GM12878 (cell line): ENCODE results near the gene RPGRIP1. TPM values are rescaled to one million over a fixed set of nuclear protein-coding genes. Genes with fewer than 3 reads are reported as not detected.

Experiments
- polyA plus RNA-seq, 11 experiments: library from polyadenylated mRNA; depleted of rRNA in 4 of 11; unstranded in 6 of 11; stranded (reverse) in 5 of 11; fragments of >200 nt; fragmentation: Nextera tagmentation in 4 of 11; fragmentation: Illumina TruSeq in 1 of 11; extraction: Ambion mirVana in 4 of 11; extraction: Trizol in 1 of 11; gene quantifications; 1 replicate in 1 of 11; 2 replicates in 10 of 11; pipeline versions ENCODE4 v1.2.1 to v1.2.3, GENCODE V29; 2011 to 2016; ENCODE audit warnings: inconsistent platforms in 2 of 11, missing spikeins in 2 of 11, low read depth in 1 of 11
- total RNA-seq, 4 experiments: library from RNA; depleted of rRNA in 3 of 4; stranded (reverse); fragments of >200 nt in 3 of 4; fragmentation: Illumina TruSeq in 1 of 4; extraction: Trizol in 1 of 4; gene quantifications; 2 replicates each; pipeline versions ENCODE4 v1.2.1 to v1.2.3, GENCODE V29; 2013 to 2021
- TF ChIP-seq, protein P1 (sequence below): fragments of 450-650 bp; IDR thresholded peaks from 2 replicates; pipeline ENCODE4 v1.6.1; 2017; ENCODE audit warnings: borderline replicate concordance

The RPGRIP1 gene
- total and polyA plus RNA-seq, 10 of the 15 experiments (the other 5 are each of a cell fraction or from before 2014, with no cell fraction given): 0.07 to 1.1 (median 0.30) TPM; not detected in 1

DNA sequence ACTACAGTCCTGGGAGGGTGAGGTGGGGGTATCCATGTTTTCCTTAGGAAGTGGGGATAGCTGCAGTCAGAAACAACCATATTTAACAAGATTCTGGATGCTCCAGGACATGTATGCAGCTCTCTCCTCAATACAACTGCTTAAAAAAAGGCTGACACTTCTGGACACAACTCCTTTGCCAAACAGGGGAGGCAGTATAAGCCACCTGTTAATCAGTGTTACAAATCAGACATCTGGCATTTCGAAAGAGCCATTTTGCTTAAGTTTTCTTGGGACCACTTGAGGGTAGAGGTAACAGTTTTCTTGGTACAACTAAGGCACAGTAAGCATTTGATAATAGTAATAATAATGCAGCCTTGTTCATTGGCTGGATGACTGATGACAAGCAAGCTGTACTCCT, 47.1 kb downstream of the RPGRIP1 start (continued):
- TF ChIP-seq, protein P1, sequence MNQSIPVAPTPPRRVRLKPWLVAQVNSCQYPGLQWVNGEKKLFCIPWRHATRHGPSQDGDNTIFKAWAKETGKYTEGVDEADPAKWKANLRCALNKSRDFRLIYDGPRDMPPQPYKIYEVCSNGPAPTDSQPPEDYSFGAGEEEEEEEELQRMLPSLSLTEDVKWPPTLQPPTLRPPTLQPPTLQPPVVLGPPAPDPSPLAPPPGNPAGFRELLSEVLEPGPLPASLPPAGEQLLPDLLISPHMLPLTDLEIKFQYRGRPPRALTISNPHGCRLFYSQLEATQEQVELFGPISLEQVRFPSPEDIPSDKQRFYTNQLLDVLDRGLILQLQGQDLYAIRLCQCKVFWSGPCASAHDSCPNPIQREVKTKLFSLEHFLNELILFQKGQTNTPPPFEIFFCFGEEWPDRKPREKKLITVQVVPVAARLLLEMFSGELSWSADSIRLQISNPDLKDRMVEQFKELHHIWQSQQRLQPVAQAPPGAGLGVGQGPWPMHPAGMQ: no peak

Other genes starting within 250 kb of the RPGRIP1 start
Only the 7 nearest of the 15 such genes appear.
- gene ZNF219, start 181.4 kb upstream of the RPGRIP1 start, total RNA-seq (2014; rRNA removed): 2.6 and 3.3 TPM in 2 replicates
- gene ZNF219, start 181.4 kb upstream of the RPGRIP1 start, total RNA-seq (2014; rRNA removed; fragmentation: Illumina TruSeq; extraction: Trizol): 1.4 and 1.5 TPM in 2 replicates
- 4.2 and 6.4 TPM in 2 replicates for gene ZNF219, start 181.4 kb upstream of the RPGRIP1 start, total RNA-seq (2021)
- gene ZNF219, start 181.4 kb upstream of the RPGRIP1 start, polyA plus RNA-seq (2011; rRNA removed): 1.6 and 2.2 TPM in 2 replicates
- 1.4 TPM in 1 of 2 replicates, not detected in the other for gene ZNF219, start 181.4 kb upstream of the RPGRIP1 start, polyA plus RNA-seq (2014; fragmentation: Illumina TruSeq; extraction: Trizol)
- gene ZNF219, start 181.4 kb upstream of the RPGRIP1 start, polyA plus RNA-seq (2014; fragmentation: Nextera tagmentation; extraction: Ambion mirVana): under 1 TPM; 0.16 to 0.27 TPM
- 3.4 and 4.3 TPM in 2 replicates for gene ZNF219, start 181.4 kb upstream of the RPGRIP1 start, polyA plus RNA-seq (2014; rRNA removed)
- gene ZNF219, start 181.4 kb upstream of the RPGRIP1 start, polyA plus RNA-seq (2016; fragmentation: Nextera tagmentation; extraction: Ambion mirVana): 1 to 10 TPM; 1.6 to 2.9 TPM
- gene TMEM253, start 179.0 kb upstream of the RPGRIP1 start, total RNA-seq (2014; rRNA removed): not detected in 2 replicates
- gene TMEM253, start 179.0 kb upstream of the RPGRIP1 start, total RNA-seq (2014; rRNA removed; fragmentation: Illumina TruSeq; extraction: Trizol): not detected in 2 replicates
- not detected in 2 replicates for gene TMEM253, start 179.0 kb upstream of the RPGRIP1 start, total RNA-seq (2021)
- gene TMEM253, start 179.0 kb upstream of the RPGRIP1 start, polyA plus RNA-seq (2011; rRNA removed): 0.09 and 0.11 TPM in 2 replicates
- gene TMEM253, start 179.0 kb upstream of the RPGRIP1 start, polyA plus RNA-seq (2014; fragmentation: Illumina TruSeq; extraction: Trizol): not detected in 2 replicates
- gene TMEM253, start 179.0 kb upstream of the RPGRIP1 start, polyA plus RNA-seq (2014; fragmentation: Nextera tagmentation; extraction: Ambion mirVana): under 1 TPM in 1 of 2 experiments, not detected in 1; 0.48 TPM
- gene TMEM253, start 179.0 kb upstream of the RPGRIP1 start, polyA plus RNA-seq (2014; rRNA removed): not detected in 2 replicates
- not detected for gene TMEM253, start 179.0 kb upstream of the RPGRIP1 start, polyA plus RNA-seq (2016; fragmentation: Nextera tagmentation; extraction: Ambion mirVana)
- gene OR5AU1, start 124.0 kb upstream of the RPGRIP1 start, total RNA-seq (2014; rRNA removed): not detected in 2 replicates
- not detected in 2 replicates for gene OR5AU1, start 124.0 kb upstream of the RPGRIP1 start, total RNA-seq (2014; rRNA removed; fragmentation: Illumina TruSeq; extraction: Trizol)
- not detected in 2 replicates for gene OR5AU1, start 124.0 kb upstream of the RPGRIP1 start, total RNA-seq (2021)
- gene OR5AU1, start 124.0 kb upstream of the RPGRIP1 start, polyA plus RNA-seq (2011; rRNA removed): not detected in 2 replicates
- gene OR5AU1, start 124.0 kb upstream of the RPGRIP1 start, polyA plus RNA-seq (2014; fragmentation: Illumina TruSeq; extraction: Trizol): not detected in 2 replicates
- not detected for gene OR5AU1, start 124.0 kb upstream of the RPGRIP1 start, polyA plus RNA-seq (2014; fragmentation: Nextera tagmentation; extraction: Ambion mirVana)
- gene OR5AU1, start 124.0 kb upstream of the RPGRIP1 start, polyA plus RNA-seq (2014; rRNA removed): not detected in 2 replicates
- gene OR5AU1, start 124.0 kb upstream of the RPGRIP1 start, polyA plus RNA-seq (2016; fragmentation: Nextera tagmentation; extraction: Ambion mirVana): not detected
- gene HNRNPC, start 10.6 kb upstream of the RPGRIP1 start, total RNA-seq (2014; rRNA removed): 911 and 918 TPM in 2 replicates
- gene HNRNPC, start 10.6 kb upstream of the RPGRIP1 start, total RNA-seq (2014; rRNA removed; fragmentation: Illumina TruSeq; extraction: Trizol): 1,200 and 1,219 TPM in 2 replicates
- gene HNRNPC, start 10.6 kb upstream of the RPGRIP1 start, total RNA-seq (2021): 766 and 773 TPM in 2 replicates
- 1,305 and 1,562 TPM in 2 replicates for gene HNRNPC, start 10.6 kb upstream of the RPGRIP1 start, polyA plus RNA-seq (2011; rRNA removed)
- gene HNRNPC, start 10.6 kb upstream of the RPGRIP1 start, polyA plus RNA-seq (2014; fragmentation: Illumina TruSeq; extraction: Trizol): 1,492 and 1,839 TPM in 2 replicates
- gene HNRNPC, start 10.6 kb upstream of the RPGRIP1 start, polyA plus RNA-seq (2014; fragmentation: Nextera tagmentation; extraction: Ambion mirVana): 1,000 to 10,000 TPM in 1 of 2 experiments, 100 to 1,000 TPM in 1; 679 to 1,422 TPM
- 866 and 889 TPM in 2 replicates for gene HNRNPC, start 10.6 kb upstream of the RPGRIP1 start, polyA plus RNA-seq (2014; rRNA removed)
- gene HNRNPC, start 10.6 kb upstream of the RPGRIP1 start, polyA plus RNA-seq (2016; fragmentation: Nextera tagmentation; extraction: Ambion mirVana): 1,000 to 10,000 TPM; 1,325 to 1,341 TPM
- gene SUPT16H, start 103.9 kb downstream of the RPGRIP1 start, total RNA-seq (2014; rRNA removed): 117 and 128 TPM in 2 replicates
- gene SUPT16H, start 103.9 kb downstream of the RPGRIP1 start, total RNA-seq (2014; rRNA removed; fragmentation: Illumina TruSeq; extraction: Trizol): 160 and 164 TPM in 2 replicates
- 119 and 120 TPM in 2 replicates for gene SUPT16H, start 103.9 kb downstream of the RPGRIP1 start, total RNA-seq (2021)
- 123 and 137 TPM in 2 replicates for gene SUPT16H, start 103.9 kb downstream of the RPGRIP1 start, polyA plus RNA-seq (2011; rRNA removed)
- 201 and 233 TPM in 2 replicates for gene SUPT16H, start 103.9 kb downstream of the RPGRIP1 start, polyA plus RNA-seq (2014; fragmentation: Illumina TruSeq; extraction: Trizol)
- gene SUPT16H, start 103.9 kb downstream of the RPGRIP1 start, polyA plus RNA-seq (2014; fragmentation: Nextera tagmentation; extraction: Ambion mirVana): 100 to 1,000 TPM in 1 of 2 experiments, 10 to 100 TPM in 1; 90.7 to 106 TPM
- gene SUPT16H, start 103.9 kb downstream of the RPGRIP1 start, polyA plus RNA-seq (2014; rRNA removed): 104 and 111 TPM in 2 replicates
- gene SUPT16H, start 103.9 kb downstream of the RPGRIP1 start, polyA plus RNA-seq (2016; fragmentation: Nextera tagmentation; extraction: Ambion mirVana): 100 to 1,000 TPM; 166 TPM
- 59.8 and 61.2 TPM in 2 replicates for gene CHD8, start 176.0 kb downstream of the RPGRIP1 start, total RNA-seq (2014; rRNA removed)
- 50.8 and 53.6 TPM in 2 replicates for gene CHD8, start 176.0 kb downstream of the RPGRIP1 start, total RNA-seq (2014; rRNA removed; fragmentation: Illumina TruSeq; extraction: Trizol)
- 79.5 and 80.7 TPM in 2 replicates for gene CHD8, start 176.0 kb downstream of the RPGRIP1 start, total RNA-seq (2021)
- 15.4 and 23.3 TPM in 2 replicates for gene CHD8, start 176.0 kb downstream of the RPGRIP1 start, polyA plus RNA-seq (2011; rRNA removed)
- 52.1 and 60.4 TPM in 2 replicates for gene CHD8, start 176.0 kb downstream of the RPGRIP1 start, polyA plus RNA-seq (2014; fragmentation: Illumina TruSeq; extraction: Trizol)
- gene CHD8, start 176.0 kb downstream of the RPGRIP1 start, polyA plus RNA-seq (2014; fragmentation: Nextera tagmentation; extraction: Ambion mirVana): 10 to 100 TPM; 20.2 to 28.2 TPM
- 31.1 and 34.2 TPM in 2 replicates for gene CHD8, start 176.0 kb downstream of the RPGRIP1 start, polyA plus RNA-seq (2014; rRNA removed)
- gene CHD8, start 176.0 kb downstream of the RPGRIP1 start, polyA plus RNA-seq (2016; fragmentation: Nextera tagmentation; extraction: Ambion mirVana): 10 to 100 TPM; 32.8 to 38.2 TPM
- 10.5 and 13.1 TPM in 2 replicates for gene RAB2B, start 196.9 kb downstream of the RPGRIP1 start, total RNA-seq (2014; rRNA removed)
- 18.8 and 19.9 TPM in 2 replicates for gene RAB2B, start 196.9 kb downstream of the RPGRIP1 start, total RNA-seq (2014; rRNA removed; fragmentation: Illumina TruSeq; extraction: Trizol)
- gene RAB2B, start 196.9 kb downstream of the RPGRIP1 start, total RNA-seq (2021): 14.5 and 18.4 TPM in 2 replicates
- 45.1 and 57.7 TPM in 2 replicates for gene RAB2B, start 196.9 kb downstream of the RPGRIP1 start, polyA plus RNA-seq (2011; rRNA removed)
- 19.4 and 26.2 TPM in 2 replicates for gene RAB2B, start 196.9 kb downstream of the RPGRIP1 start, polyA plus RNA-seq (2014; fragmentation: Illumina TruSeq; extraction: Trizol)
- gene RAB2B, start 196.9 kb downstream of the RPGRIP1 start, polyA plus RNA-seq (2014; fragmentation: Nextera tagmentation; extraction: Ambion mirVana): 1 to 10 TPM; 5.6 to 9.8 TPM
- gene RAB2B, start 196.9 kb downstream of the RPGRIP1 start, polyA plus RNA-seq (2014; rRNA removed): 16.4 and 18.8 TPM in 2 replicates
- 10 to 100 TPM in 1 of 2 experiments, 1 to 10 TPM in 1; 9.6 to 10.3 TPM for gene RAB2B, start 196.9 kb downstream of the RPGRIP1 start, polyA plus RNA-seq (2016; fragmentation: Nextera tagmentation; extraction: Ambion mirVana)